GM10248 (cell line): ENCODE measurements around the gene MAPRE2.
"Not testable (repeated sequence)": the region's sequence is repeated elsewhere in the genome, so short reads cannot be mapped to it uniquely, and the experiment has no call there.

Source experiments
- CTCF ChIA-PET: fragments of 300-600 bp; sonication (Branson Sonifier 250); formaldehyde crosslinking; extraction: SDS; loops from one replicate; lab custom pipeline; 2021; ENCODE audit warnings: antibody characterized with exemption; lab: Yijun Ruan, JAX
- POLR2A ChIA-PET: fragments of 350-650 bp; sonication (Branson Sonifier 250); formaldehyde crosslinking; extraction: SDS; loops from one replicate; lab custom pipeline; 2020; ENCODE audit warnings: antibody characterized with exemption; lab: Yijun Ruan, JAX
- DNase-seq: peaks from one replicate; pipeline ENCODE4 v3.0.0; 2012; ENCODE audit errors: extremely low spot score
- CTCF ChIP-seq: IDR thresholded peaks from 2 replicates; pipeline ENCODE4 v1.5.1; 2012; ENCODE audit warnings: mild to moderate bottlenecking, low read depth; ENCODE audit errors: extremely low read depth, missing control alignments, control extremely low read depth

Gene MAPRE2

DNA sequence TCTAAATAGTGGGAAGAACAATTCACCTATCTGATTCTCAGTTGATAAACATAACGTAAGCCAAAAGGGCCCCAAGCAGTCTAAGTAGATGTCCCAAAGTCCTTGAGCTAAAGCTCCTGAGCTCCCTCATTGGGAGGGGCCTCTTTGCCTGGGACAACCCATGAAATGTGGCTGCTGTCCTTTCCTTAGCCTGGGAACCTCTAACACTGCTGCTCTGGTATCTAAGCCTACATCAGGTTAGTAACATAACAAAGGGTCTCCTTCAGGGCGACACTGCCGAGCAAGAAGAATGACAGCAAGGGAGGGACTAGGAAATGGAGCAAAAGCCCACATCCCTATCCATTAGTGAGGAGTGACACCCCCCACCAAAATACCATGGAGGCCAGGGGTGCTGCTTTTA, 98.3 kb downstream of the MAPRE2 start:
- no peak for DNase-seq
- no peak for TF ChIP-seq CTCF
- POLR2A ChIA-PET: no interaction called here
- CTCF ChIA-PET: no interaction called here

DNA sequence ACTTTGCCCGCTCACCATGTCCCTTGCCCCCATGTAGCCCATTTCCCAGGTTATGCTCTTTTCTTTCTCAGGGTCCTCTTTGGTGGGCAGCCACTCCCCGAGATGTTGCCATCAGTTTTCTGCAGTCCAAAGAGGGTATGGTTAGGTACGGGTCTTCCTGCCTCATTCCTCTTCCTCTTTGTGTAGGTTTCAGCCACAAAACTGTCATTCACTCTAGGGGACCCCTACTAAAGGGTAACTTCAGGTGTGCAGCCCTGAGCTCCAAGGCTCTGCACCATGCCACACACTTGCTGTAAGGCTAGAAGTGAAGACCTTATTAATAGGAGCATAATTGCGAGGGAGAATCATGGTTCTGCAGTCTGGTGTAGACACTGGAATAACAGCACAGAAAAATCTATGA, 99.9 kb downstream of the MAPRE2 start:
- DNase-seq: no peak
- POLR2A ChIA-PET: no interaction called here
- no peak for TF ChIP-seq CTCF
- CTCF ChIA-PET: interaction anchor here (0.7 to 7.2 kb wide), 8 partner anchors 8 to 135 kb away, joined by 3 to 98 read pairs (median 4); no protein-coding TSS in a partner anchor

GRCh38 chr18:35141567-35142274, 100.5 kb downstream of the MAPRE2 start:
- CTCF ChIA-PET: interaction anchor here (0.7 to 7.2 kb wide), 10 partner anchors 9 to 136 kb away, joined by 3 to 98 read pairs (median 5); no protein-coding TSS in a partner anchor
- POLR2A ChIA-PET: interaction anchor here (0.6 kb wide), 1 partner anchor 172 kb away, joined by 3 read pairs; no protein-coding TSS in a partner anchor
- no peak for TF ChIP-seq CTCF
- no peak for DNase-seq

- CTCF ChIA-PET: interaction anchor here (1.0 to 7.2 kb wide), 8 partner anchors 9 to 136 kb away, joined by 3 to 98 read pairs (median 5); no protein-coding TSS in a partner anchor
- TF ChIP-seq CTCF: no peak
- POLR2A ChIA-PET: interaction anchor here (0.6 kb wide), 1 partner anchor 171 kb away, joined by 3 read pairs; no protein-coding TSS in a partner anchor
- DNase-seq: no peak
Measured at GRCh38 chr18:35142275-35142615, 101.0 kb downstream of the MAPRE2 start.

- peak; percentile 64 for TF ChIP-seq CTCF
- ChIA-PET CTCF (interaction anchor here (0.7 to 7.2 kb wide), 24 partner anchors 8 to 277 kb away, joined by 3 to 98 read pairs (median 4); no protein-coding TSS in a partner anchor), POLR2A (no interaction called here)
- peak; percentile 34 for DNase-seq
Measured at GRCh38 chr18:35143622-35144596, 102.7 kb downstream of the MAPRE2 start.

GRCh38 chr18:35144698-35145097, 103.5 kb downstream of the MAPRE2 start:
- ChIA-PET CTCF (interaction anchor here (0.9 to 7.2 kb wide), 11 partner anchors 9 to 145 kb away, joined by 3 to 98 read pairs (median 6); no protein-coding TSS in a partner anchor), POLR2A (no interaction called here)
- no peak for DNase-seq
- TF ChIP-seq CTCF: no peak

- CTCF ChIA-PET: interaction anchor here (1.2 kb wide), 1 partner anchor 8 kb away, joined by 5 read pairs; no protein-coding TSS in a partner anchor
Measured at GRCh38 chr18:35150195-35150594, 109.0 kb downstream of the MAPRE2 start.

More at GRCh38 chr18:35150195-35150594, 109.0 kb downstream of the MAPRE2 start:
- DNase-seq, POLR2A ChIA-PET: not testable (repeated sequence)
